Neural cell (in vitro differentiated cells): ENCODE data around the gene RHOBTB3. TPM values are rescaled to one million over a fixed set of nuclear protein-coding genes. Genes with fewer than 3 reads are reported as not detected.
"Not testable (repeated sequence)": the region's sequence is repeated elsewhere in the genome, so short reads cannot be mapped to it uniquely, and the experiment has no call there.

Source experiments
- H2AFZ ChIP-seq: fragments of 200-600, 300-800 bp; sonication (generic), shearing (Covaris generic); 2 replicates; pipeline ENCODE4 v1.6.0; 2014; ENCODE audit warnings: low read depth, mild to moderate bottlenecking, antibody characterized with exemption, low read length, moderate library complexity
- H3F3A ChIP-seq: fragments of 200-600 bp; shearing (Covaris generic); 2 replicates; pipeline ENCODE4 v1.6.1; 2016; ENCODE audit warnings: mild to moderate bottlenecking, moderate library complexity, mixed read lengths, antibody characterized with exemption, low read length; ENCODE audit not compliant: insufficient read depth, poor library complexity, severe bottlenecking
- H3K27ac ChIP-seq: fragments of 200-600, 300-800 bp; sonication (generic), shearing (Covaris generic); 2 replicates; pipeline ENCODE4 v1.5.1; 2014; ENCODE audit warnings: mild to moderate bottlenecking, low read length, moderate library complexity
- H3K27me3 ChIP-seq: fragments of 300-800, 200-600 bp; sonication (generic), shearing (Covaris generic); 2 replicates; pipeline ENCODE4 v1.6.0; 2014; ENCODE audit warnings: mild to moderate bottlenecking, low read depth, low read length, moderate library complexity; ENCODE audit not compliant: insufficient read depth
- H3K36me3 ChIP-seq: fragments of 300-800, 200-600 bp; sonication (generic), shearing (Covaris generic); 2 replicates; pipeline ENCODE4 v1.5.1; 2014; ENCODE audit warnings: mild to moderate bottlenecking, antibody characterized with exemption, low read length, moderate library complexity; ENCODE audit not compliant: insufficient read depth
- H3K4me2 ChIP-seq: fragments of 300-800, 200-600 bp; sonication (generic), shearing (Covaris generic); 2 replicates; pipeline ENCODE4 v1.6.0; 2014; ENCODE audit warnings: mild to moderate bottlenecking, low read length
- H3K4me3 ChIP-seq: fragments of 300-800, 200-600 bp; sonication (generic), shearing (Covaris generic); 2 replicates; pipeline ENCODE4 v1.5.1; 2014; ENCODE audit warnings: mild to moderate bottlenecking, low read length, moderate library complexity
- H3K79me2 ChIP-seq: fragments of 200-600 bp; shearing (Covaris generic); replicated peaks from 2 replicates; pipeline ENCODE4 v1.6.0; 2014; ENCODE audit warnings: mild to moderate bottlenecking, low read length, moderate library complexity; ENCODE audit not compliant: insufficient read depth
- H3K9ac ChIP-seq: fragments of 300-800, 200-600 bp; sonication (generic), shearing (Covaris generic); 2 replicates; pipeline ENCODE4 v1.6.1; 2016; ENCODE audit warnings: mild to moderate bottlenecking, low read length, mixed read lengths
- H3K9me2 ChIP-seq: fragments of 200-600 bp; shearing (Covaris generic); 2 replicates; pipeline ENCODE4 v1.6.1; 2016; ENCODE audit warnings: mild to moderate bottlenecking, low read length, mixed read lengths; ENCODE audit not compliant: insufficient read depth
- H3K9me3 ChIP-seq: fragments of 200-600, 300-800 bp; sonication (generic), shearing (Covaris generic); 2 replicates; pipeline ENCODE4 v1.6.1; 2016; ENCODE audit warnings: mild to moderate bottlenecking, mixed run types, low read length, moderate library complexity, mixed read lengths
- H4K20me1 ChIP-seq: fragments of 200-600 bp; shearing (Covaris generic); 2 replicates; pipeline ENCODE4 v1.6.1; 2016; ENCODE audit warnings: mild to moderate bottlenecking, mixed run types; ENCODE audit not compliant: insufficient read depth
- EP300 ChIP-seq: fragments of 450-650 bp; conservative IDR thresholded peaks from 2 replicates; pipeline ENCODE4 v1.6.1; 2014; ENCODE audit warnings: antibody characterized with exemption, mild to moderate bottlenecking, moderate library complexity; ENCODE audit not compliant: poor library complexity, severe bottlenecking
- EZH2 ChIP-seq: fragments of 200-600, 300-800 bp; shearing (Covaris generic), sonication (generic); IDR thresholded peaks from 2 replicates; pipeline ENCODE4 v1.6.1; 2014; ENCODE audit warnings: antibody characterized with exemption, low read length, borderline replicate concordance, mild to moderate bottlenecking; ENCODE audit not compliant: insufficient read depth, poor library complexity, severe bottlenecking
- MXI1 ChIP-seq: fragments of 450-650 bp; conservative IDR thresholded peaks from 2 replicates; pipeline ENCODE4 v1.6.1; 2014; ENCODE audit warnings: antibody characterized with exemption, mild to moderate bottlenecking; ENCODE audit not compliant: poor library complexity, severe bottlenecking
- POLR2AphosphoS5 ChIP-seq: IDR thresholded peaks from 2 replicates; pipeline ENCODE4 v1.6.1; 2012
- RAD21 ChIP-seq: fragments of 450-650 bp; conservative IDR thresholded peaks from 2 replicates; pipeline ENCODE4 v1.6.1; 2014; ENCODE audit warnings: antibody characterized with exemption, mild to moderate bottlenecking, moderate library complexity
- SMC3 ChIP-seq: fragments of 450-650 bp; conservative IDR thresholded peaks from 2 replicates; pipeline ENCODE4 v1.6.1; 2014; ENCODE audit warnings: antibody characterized with exemption, mild to moderate bottlenecking, moderate library complexity; ENCODE audit not compliant: poor library complexity
- TAF1 ChIP-seq: IDR thresholded peaks from 2 replicates; pipeline ENCODE4 v1.6.1; 2012; ENCODE audit warnings: low read depth
- polyA plus RNA-seq: library from polyadenylated mRNA; depleted of rRNA; stranded (reverse); fragments of >200 nt; gene quantifications from 2 replicates; pipeline ENCODE4 v1.2.3, GENCODE V29; 2014
- TF ChIP-seq, protein P1 (sequence below): IDR thresholded peaks from 2 replicates; pipeline ENCODE4 v1.6.1; 2012; ENCODE audit warnings: borderline replicate concordance
- TF ChIP-seq, protein P2 (sequence below): fragments of 450-650 bp; IDR thresholded peaks from 2 replicates; pipeline ENCODE4 v1.5.1; 2014; ENCODE audit warnings: antibody characterized with exemption, mild to moderate bottlenecking, moderate library complexity; ENCODE audit not compliant: poor library complexity, severe bottlenecking

RHOBTB3 gene
- polyA plus RNA-seq, 1 donor from 2014 or later: 99.4 TPM

DNA sequence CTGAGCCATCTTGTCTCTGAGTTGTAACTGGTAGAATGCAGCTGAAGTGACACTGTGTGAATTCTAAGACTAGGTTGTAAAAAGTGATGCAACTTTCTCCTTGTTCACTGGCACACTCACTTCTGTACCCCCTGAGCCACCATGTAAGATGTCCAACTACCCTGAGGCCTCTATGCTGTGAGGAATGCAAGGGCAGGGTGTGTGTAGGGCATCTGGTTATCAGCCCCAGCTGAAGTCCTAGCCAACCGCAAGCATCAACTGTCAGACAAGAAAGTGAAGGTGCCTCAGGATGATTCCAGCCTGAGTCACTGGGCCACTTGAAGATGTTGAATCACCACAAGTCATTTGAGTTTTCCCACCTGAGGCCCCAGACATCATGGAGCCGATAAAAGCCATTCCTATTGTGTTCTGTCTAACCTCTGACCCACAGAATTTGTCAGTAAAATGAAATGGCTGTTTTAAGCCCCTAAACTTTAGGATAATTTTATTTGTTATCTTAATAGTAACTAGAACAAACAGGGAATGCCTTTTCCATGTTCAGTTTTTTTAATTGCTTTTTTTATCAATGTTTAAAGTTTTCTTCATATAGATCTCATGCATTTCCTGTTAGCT lies 18.7 kb upstream of the RHOBTB3 start:
- no peak overlapping the region for H3K27ac ChIP-seq
- H3K9me2 ChIP-seq: no peaks in the 10 kb centered on the region
- H3K36me3 ChIP-seq: no peaks in the 10 kb centered on the region
- no peaks in the 10 kb centered on the region for H3K79me2 ChIP-seq
- H3K4me2 ChIP-seq: no peak overlapping the region
- no peaks in the 10 kb centered on the region for H3F3A ChIP-seq
- H3K27me3 ChIP-seq: peaks cover 12% of the 10 kb centered on the region
- no peak overlapping the region for H2AFZ ChIP-seq
- H3K4me3 ChIP-seq: no peak overlapping the region
- H3K9ac ChIP-seq: no peak overlapping the region
- H3K9me3 ChIP-seq: no peaks in the 10 kb centered on the region
- H4K20me1 ChIP-seq: no peaks in the 10 kb centered on the region
- TF ChIP-seq, protein P1, sequence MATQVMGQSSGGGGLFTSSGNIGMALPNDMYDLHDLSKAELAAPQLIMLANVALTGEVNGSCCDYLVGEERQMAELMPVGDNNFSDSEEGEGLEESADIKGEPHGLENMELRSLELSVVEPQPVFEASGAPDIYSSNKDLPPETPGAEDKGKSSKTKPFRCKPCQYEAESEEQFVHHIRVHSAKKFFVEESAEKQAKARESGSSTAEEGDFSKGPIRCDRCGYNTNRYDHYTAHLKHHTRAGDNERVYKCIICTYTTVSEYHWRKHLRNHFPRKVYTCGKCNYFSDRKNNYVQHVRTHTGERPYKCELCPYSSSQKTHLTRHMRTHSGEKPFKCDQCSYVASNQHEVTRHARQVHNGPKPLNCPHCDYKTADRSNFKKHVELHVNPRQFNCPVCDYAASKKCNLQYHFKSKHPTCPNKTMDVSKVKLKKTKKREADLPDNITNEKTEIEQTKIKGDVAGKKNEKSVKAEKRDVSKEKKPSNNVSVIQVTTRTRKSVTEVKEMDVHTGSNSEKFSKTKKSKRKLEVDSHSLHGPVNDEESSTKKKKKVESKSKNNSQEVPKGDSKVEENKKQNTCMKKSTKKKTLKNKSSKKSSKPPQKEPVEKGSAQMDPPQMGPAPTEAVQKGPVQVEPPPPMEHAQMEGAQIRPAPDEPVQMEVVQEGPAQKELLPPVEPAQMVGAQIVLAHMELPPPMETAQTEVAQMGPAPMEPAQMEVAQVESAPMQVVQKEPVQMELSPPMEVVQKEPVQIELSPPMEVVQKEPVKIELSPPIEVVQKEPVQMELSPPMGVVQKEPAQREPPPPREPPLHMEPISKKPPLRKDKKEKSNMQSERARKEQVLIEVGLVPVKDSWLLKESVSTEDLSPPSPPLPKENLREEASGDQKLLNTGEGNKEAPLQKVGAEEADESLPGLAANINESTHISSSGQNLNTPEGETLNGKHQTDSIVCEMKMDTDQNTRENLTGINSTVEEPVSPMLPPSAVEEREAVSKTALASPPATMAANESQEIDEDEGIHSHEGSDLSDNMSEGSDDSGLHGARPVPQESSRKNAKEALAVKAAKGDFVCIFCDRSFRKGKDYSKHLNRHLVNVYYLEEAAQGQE: no peak
- TF ChIP-seq EP300: no peak
- TF ChIP-seq, protein P2, sequence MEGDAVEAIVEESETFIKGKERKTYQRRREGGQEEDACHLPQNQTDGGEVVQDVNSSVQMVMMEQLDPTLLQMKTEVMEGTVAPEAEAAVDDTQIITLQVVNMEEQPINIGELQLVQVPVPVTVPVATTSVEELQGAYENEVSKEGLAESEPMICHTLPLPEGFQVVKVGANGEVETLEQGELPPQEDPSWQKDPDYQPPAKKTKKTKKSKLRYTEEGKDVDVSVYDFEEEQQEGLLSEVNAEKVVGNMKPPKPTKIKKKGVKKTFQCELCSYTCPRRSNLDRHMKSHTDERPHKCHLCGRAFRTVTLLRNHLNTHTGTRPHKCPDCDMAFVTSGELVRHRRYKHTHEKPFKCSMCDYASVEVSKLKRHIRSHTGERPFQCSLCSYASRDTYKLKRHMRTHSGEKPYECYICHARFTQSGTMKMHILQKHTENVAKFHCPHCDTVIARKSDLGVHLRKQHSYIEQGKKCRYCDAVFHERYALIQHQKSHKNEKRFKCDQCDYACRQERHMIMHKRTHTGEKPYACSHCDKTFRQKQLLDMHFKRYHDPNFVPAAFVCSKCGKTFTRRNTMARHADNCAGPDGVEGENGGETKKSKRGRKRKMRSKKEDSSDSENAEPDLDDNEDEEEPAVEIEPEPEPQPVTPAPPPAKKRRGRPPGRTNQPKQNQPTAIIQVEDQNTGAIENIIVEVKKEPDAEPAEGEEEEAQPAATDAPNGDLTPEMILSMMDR: no peak
- TF ChIP-seq RAD21: no peak
- no peak for TF ChIP-seq MXI1
- TF ChIP-seq SMC3: no peak
- no peak for TF ChIP-seq TAF1
- TF ChIP-seq EZH2: no peak
- no peak for TF ChIP-seq POLR2AphosphoS5

DNA sequence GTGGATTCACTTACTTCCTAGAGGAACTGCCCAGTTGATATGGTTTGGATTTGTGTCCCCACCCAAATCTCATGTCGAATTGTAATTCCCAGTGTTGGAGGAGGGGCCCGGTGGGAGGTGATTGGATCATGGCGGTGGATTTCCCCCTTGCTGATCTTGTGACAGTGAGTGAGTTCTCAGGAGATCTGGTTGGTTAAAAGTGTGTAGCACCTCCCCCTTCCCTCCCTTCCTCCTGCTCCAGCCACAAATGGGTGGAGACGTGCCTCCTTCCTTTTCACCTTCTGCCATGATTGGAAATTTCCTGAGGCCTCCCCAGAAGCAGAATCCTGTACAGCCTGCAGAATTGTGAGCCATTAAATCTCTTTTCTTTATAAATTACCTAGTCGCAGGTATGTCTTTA lies 17.9 kb upstream of the RHOBTB3 start:
- H4K20me1 ChIP-seq, H3K4me3 ChIP-seq, H3K9me2 ChIP-seq, H3K9me3 ChIP-seq, H3K36me3 ChIP-seq, H2AFZ ChIP-seq, H3F3A ChIP-seq, H3K27ac ChIP-seq, H3K79me2 ChIP-seq, H3K4me2 ChIP-seq, H3K9ac ChIP-seq: not testable (repeated sequence)
- peaks cover 12% of the 10 kb centered on the region for H3K27me3 ChIP-seq
